Measurements from ENCODE around the gene PDHA2.
"Not testable (repeated sequence)": the region's sequence is repeated elsewhere in the genome, so short reads cannot be mapped to it uniquely, and the experiment has no call there.

Gene PDHA2

GRCh38 chr4:95839891-95840290 is at the start of gene PDHA2:
TSS of gene PDHA2 (plus strand) at chr4:95840093. CDS start at chr4:95840151, 58 bp downstream.
- no peak for DNase-seq

GRCh38 chr4:95798003-95798402 is 41.9 kb upstream of the PDHA2 start:
- DNase-seq, result no peak

- DNase-seq, result no peak
These were observed 41.2 kb upstream of the PDHA2 start for GRCh38 chr4:95798727-95799126.

DNA sequence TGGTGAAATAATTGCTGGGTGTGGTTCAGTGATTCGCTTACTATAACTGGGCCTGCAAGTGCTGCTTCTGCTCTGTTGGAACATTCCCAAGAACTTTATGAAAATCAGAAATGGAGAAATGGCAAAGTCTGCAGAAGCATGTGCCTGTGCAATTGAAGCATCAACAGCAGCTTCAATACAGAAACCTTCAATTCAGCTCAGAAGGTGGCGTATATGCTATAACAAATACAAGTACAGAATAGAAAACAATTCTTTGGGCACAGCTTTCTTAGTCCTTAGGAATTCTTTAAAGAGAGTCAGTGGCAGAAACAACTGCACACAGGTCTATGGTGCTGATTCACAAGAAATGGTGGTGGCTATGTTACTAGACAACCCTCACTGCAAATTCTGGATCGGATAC is 18.0 kb upstream of the PDHA2 start:
- no peak for DNase-seq

GRCh38 chr4:95825546-95825945 is 14.3 kb upstream of the PDHA2 start:
- no peak for DNase-seq

- DNase-seq, result no peak
These were observed 9.2 kb upstream of the PDHA2 start for GRCh38 chr4:95830651-95831050.

- DNase-seq, result no peak
These were observed 8.7 kb upstream of the PDHA2 start for GRCh38 chr4:95831166-95831565.

DNA sequence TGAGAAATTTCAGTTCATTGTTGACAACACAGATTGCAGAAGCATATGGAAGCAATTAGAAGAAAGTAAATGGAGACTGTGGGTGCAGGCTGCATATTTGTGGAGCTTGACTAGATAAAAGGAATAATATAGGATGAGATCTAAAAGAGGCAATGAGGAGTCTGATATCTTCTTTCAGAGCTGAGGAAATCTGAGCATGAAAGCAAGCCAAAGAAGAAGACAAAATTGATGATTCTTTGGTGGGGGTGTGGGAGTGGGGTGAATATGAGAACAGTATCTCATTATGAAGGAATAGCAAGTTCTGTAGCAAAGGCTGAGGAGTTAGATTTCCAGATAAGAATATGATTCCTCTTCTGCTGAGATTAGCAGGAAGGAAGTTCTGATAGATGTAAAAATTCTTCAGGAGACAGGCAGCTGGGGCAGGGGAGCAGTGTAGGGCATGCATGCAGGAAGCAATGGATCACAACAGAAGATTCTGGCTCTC is 6.1 kb upstream of the PDHA2 start:
- DNase-seq, result no peak

DNA sequence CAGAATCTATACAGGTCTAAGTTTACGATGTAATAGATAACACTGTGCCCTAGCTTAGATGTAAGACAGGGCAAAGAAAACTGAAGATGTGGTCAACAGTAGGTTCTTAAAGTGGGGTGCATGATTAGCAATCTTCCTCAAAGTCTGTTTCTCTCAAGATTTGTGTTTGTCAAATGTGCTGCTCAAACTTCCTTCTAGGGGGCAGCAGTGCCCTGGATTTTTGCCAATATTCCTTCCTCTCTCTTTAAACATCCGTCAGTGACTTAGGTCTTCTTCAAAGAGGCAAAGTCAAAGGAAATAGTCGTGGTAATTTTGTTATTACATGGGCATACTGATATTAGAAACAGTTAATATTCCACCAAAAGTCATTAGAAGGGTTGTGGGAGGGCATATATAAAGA is 4.2 kb upstream of the PDHA2 start:
- no peak for DNase-seq

- no peak for DNase-seq
These were observed 1.7 kb upstream of the PDHA2 start for GRCh38 chr4:95838192-95838591.

DNA sequence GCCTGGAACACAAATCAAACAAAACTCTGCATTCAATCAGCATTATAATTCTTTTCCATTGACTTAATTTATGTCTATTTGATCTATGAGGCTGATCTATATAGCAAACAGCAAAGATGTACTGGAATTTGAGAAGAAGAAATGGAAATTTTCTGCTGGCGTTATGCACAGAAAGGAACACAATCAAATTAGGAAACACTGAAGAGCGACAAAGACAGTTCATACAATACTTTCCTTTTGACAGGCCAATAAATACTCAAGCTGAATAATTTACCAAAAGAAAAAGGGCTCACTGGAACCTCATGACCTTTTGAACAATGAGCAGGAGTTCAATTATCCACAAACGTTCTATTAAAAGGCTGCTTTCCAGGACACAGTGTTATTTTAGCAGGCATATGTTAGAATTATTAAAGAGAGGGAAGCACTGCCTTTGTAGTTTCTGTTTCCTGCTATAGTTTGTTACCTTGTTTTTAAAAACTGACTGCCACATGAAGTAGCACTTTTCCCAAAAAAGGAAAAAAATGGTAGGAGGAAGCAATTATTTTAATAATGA is 8.1 kb downstream of the PDHA2 start:
- DNase-seq, result no peak

DNA sequence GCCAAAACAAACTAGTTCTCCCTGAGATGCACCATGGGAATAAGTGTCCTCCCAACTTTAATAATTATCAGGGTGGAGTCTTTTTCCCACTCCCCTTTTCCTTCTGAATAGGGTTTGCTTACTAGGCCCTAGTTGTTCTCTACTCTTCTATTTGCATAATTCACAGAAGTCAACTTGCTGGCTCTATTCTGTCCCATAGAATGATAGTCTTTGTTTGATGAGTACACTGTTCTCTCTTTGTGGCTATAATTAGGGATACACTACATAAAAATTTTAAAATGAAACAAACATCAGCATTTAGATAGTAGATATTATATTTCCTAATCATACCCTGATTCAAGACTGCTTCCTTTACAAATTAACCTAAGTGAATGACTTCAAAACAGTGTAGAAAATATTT is 10.3 kb downstream of the PDHA2 start:
- DNase-seq, result no peak

DNA sequence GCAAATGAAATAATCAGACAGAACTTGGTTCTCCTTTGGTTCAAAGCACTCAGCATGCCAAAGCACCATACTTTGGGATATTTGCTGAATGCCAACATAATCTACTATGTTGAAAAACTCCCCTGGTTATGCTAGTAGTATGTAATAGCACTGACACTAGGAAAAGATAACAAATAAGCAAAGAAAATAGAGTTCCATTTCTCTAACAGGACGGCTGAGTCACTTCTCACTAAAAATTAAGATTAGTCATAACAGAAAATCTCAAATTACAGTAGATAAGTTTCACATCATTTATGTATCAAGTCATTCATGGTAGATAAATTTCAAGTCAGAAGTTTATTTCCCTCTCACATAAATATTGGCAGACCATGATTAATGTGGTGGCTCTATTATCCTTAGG is 17.9 kb downstream of the PDHA2 start:
- no peak for DNase-seq

GRCh38 chr4:95867919-95868318 is 28.0 kb downstream of the PDHA2 start:
- no peak for DNase-seq

GRCh38 chr4:95869414-95869813 is 29.5 kb downstream of the PDHA2 start:
- not testable (repeated sequence) for DNase-seq

- DNase-seq, result no peak
These were observed 30.1 kb downstream of the PDHA2 start for GRCh38 chr4:95869961-95870500.

DNA sequence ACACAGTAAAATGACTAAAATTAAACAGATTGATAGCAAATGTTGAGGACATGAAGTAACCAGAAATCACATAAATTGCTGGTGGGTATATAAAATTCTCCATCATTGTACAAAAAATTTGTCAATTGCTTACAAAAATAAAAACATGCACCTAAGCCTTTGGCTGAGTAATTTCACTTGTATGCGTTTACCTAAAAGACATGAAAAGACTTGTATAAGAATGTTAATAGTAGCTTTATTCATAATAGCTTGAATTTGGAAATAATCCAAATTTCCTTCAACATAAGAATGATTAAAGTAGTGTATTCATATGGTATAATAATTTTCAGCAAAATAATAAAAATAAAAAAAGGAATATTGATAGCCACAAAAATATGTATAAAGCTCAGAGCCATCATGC is 37.7 kb downstream of the PDHA2 start:
- DNase-seq, result no peak

GRCh38 chr4:95887551-95887950 is 47.7 kb downstream of the PDHA2 start:
- no peak for DNase-seq

DNA sequence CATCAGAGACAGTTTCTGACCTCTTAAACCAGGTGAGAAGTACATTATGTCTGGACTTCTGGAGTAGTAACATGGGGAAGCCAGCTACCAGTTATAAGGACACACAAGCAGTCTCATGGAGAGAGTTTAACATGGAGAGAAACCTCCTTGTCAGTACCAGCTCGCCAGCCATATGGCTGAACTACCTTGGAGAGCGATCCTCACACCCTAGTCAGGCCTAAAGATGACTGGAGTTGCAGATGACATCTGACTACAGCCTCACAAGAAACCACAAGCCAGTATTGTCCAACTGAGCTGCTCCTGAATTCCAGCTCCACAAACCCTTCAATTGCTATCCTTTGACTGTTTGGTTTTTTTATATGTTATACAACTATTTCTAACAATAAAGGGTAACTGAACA is 49.8 kb downstream of the PDHA2 start:
- DNase-seq, result no peak
